T-helper 2 cell treated with Interferon-gamma antibody and Interleukin-4, amounts not matched to agents 100 ng/mL and 5 ng/mL, for 36 hours (primary cell): ENCODE measurements around the gene ATP5PB. TPM values are rescaled to one million over a fixed set of nuclear protein-coding genes. Genes with fewer than 3 reads are reported as not detected.

Experiments used
- intact Hi-C: fragments of 100-400 bp; cut with micrococcal nuclease; formaldehyde crosslinking; loops from one replicate; pipeline ENCODE4 v1.15.1; 2023
- total RNA-seq: library from RNA; stranded (reverse); gene quantifications from 2 replicates; pipeline ENCODE4 v1.2.3, GENCODE V29; 2022

The ATP5PB gene
- total RNA-seq, 1 donor from 2014 or later = 307 TPM

DNA sequence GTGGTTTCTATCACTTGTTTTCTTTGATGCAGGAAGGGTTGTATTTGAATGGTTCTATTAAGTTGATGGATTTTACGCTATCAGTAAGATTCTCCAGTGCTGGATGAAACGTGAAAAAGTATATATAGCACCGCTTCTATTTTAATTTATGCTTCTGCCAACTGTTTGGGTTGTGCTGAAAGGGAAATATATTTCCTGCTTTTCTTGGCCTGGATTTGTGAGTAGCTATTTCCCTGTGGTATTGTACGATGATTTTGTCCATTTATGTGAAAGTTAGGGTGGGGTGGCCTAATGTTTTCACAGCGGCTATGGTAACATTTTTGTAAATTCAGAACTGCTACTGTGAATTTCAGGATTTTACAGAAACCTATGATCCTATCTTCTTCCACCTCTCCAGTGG lies 24.8 kb downstream of the ATP5PB start:
- intact Hi-C loops = loop anchor here (10.0 kb wide), 2 partner anchors 249 to 599 kb away; partner anchors contain the start of genes CD53 and CHI3L2

DNA sequence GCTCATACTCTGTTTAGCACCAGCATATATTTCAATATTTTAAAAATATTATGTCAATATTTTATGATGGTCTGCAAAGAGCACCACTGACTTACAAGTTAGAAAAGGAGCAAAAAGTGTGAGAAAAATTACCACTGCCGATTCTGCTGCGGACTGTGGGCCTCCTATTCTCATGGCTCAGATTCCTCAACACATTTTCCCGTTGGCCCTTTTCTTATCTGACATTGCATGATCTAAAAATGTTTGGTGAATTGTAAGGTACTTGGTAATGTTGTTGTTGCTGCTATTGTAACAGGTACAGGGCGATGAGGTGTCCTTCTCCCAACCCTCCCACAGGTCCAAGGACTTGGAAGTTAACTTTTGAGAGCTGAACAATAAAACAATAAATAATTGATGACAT lies 25.3 kb downstream of the ATP5PB start:
- intact Hi-C loops = loop anchor here (10.0 kb wide), 2 partner anchors 250 to 600 kb away; partner anchors contain the start of genes CD53 and CHI3L2

DNA sequence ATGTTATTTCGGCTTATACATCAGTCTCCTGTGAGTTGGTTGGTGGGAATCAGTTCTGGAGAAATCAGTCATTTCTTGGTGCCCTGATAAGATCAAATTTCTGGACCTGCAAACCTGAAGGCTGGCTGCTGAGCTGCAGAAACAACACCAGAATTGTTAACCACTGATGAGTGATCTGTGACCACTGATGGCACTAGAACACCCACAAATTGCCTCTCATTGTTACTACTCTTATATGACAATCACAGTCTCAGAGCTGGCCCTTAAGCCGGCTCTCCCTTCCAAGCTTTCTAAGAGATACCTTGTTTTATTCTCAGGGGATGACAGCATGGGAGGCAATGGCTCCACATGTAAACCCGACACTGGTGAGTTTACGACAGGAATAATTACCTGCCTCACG lies 26.4 kb downstream of the ATP5PB start:
- intact Hi-C loops = loop anchor here (1.0 to 10.0 kb wide), 3 partner anchors 251 to 601 kb away; partner anchors contain the start of genes CD53, CHI3L2 and DDX20

DNA sequence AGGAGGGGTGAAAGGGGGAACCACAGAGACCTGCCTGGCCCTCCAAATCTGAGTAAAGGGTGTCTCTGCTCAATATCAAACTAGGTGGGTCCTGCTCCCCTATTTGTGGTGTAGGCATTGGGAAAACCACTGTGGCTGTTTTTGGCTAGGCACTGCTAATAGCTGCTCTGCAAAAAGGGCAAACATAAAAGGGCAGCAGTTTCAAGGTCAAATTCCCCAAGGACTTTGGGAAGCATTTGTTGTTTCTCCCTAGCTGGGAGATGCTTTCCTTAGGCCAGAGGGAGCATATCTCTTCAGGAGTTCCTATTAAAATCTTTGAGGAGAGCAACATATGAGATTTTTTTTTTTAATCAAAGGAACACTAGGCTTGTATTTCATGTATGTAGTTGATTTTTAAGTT lies 26.9 kb downstream of the ATP5PB start:
- intact Hi-C loops = loop anchor here (1.0 to 10.0 kb wide), 3 partner anchors 251 to 601 kb away; partner anchors contain the start of genes CD53, CHI3L2 and DDX20

DNA sequence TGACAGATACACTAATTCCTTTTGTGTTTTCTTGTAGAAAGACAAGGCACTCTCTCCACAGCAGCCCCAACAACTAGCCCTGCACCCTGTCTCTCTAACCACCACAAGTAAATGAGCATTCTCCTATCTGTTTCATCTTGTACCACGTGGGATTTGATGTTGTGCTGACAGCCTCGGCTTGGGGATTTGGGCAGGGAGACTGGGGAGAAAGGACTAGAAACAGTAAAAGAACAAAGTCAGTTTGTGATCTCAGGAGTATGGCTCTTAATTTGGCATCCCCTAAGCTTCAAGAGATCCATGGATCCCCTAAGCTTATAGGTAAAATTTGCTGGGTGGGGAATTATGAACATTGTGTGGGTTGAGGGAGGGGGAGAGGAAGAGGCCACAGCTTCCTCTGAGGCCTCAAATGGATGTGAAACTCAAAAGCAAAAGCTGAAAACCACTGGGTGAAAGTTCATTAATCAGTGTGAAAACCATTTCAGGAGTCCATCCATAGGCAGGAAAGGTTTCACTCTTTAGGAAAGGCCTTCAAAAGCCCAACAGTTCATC lies 27.6 kb downstream of the ATP5PB start:
- intact Hi-C loops = loop anchor here (1.0 to 10.0 kb wide), 5 partner anchors 28 to 602 kb away; partner anchors contain the start of genes ATP5PB, CD53, CHI3L2 and DDX20

DNA sequence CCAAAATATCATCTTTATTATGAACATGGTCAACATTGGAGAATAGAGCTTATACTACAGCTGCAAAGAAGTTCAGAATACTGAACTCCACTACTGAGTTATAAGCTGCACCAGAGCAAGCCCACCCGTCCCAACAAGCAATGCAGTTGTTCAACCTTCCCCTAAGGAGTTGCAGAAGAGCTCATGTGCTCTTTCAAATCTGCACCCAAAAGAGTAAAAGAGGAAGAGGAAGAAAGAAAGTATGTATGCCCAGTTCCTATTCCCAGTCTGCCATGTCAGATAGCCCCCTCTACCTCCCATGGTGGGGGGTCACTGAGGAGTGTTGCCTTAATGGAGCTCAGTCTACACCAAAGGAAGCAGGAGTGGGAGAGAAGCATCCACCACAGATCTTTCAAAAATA lies 31.4 kb downstream of the ATP5PB start:
- intact Hi-C loops = loop anchor here (1.0 kb wide), 1 partner anchor 176 kb away; no protein-coding TSS in a partner anchor

DNA sequence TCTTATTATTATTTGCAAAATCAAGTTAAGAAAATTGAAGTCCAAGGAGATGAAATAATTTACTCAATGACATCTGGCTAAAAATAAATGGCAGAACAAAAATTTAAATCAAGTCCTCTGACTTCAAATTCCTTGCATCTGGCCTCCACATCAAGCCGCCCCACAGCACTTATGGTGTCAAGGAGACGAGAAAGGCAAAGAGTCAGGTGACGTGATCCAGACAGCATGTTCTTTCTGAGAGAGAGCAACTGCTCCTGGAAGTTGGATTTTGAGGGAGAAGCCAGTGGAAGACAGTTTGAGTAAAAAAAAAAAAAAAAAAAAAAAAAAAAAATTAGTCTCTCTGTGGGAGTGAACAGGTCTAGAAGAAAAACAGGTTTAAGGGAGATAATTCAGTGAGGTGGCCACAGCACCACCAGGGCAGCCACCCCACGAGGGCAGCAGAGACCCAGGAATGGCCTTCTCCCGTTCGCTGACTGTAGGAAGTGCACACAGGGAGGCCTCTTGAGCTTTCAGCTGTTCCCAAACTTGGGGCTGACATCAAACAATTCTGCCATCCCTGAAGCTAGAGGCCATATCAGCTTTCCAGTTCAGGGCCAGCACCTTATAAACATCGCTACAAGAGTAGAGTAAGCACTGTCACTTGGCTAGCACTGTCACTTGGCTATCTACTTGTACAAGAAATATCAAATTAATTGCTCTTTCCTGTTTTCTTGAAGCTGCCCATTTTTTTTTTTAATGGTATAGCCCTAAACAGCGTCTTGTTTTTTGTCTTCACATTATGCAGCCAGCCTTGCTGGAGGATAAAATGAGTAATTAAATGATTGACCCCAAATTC lies 32.3 kb downstream of the ATP5PB start:
- intact Hi-C loops = loop anchor here (1.0 kb wide), 1 partner anchor 175 kb away; no protein-coding TSS in a partner anchor

DNA sequence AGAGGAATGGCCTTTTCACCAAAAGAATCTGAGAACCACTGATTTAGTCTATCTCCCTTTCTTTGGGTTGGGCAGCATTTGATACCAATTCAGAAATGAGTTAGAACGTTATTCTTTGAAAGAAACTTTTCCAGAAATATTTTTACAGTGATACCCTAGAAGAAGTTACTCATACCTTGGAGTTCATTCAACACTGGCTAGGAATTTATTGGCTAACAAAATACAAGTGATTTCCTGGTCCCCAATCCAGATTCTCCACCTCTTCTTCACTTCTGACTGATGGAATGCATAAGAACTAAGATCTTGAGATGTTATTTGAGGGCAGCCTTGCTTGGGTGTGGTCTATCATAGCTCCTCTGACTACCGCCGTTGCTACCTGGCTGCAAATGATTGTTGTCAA lies 33.9 kb downstream of the ATP5PB start:
- intact Hi-C loops = no loop called here

DNA sequence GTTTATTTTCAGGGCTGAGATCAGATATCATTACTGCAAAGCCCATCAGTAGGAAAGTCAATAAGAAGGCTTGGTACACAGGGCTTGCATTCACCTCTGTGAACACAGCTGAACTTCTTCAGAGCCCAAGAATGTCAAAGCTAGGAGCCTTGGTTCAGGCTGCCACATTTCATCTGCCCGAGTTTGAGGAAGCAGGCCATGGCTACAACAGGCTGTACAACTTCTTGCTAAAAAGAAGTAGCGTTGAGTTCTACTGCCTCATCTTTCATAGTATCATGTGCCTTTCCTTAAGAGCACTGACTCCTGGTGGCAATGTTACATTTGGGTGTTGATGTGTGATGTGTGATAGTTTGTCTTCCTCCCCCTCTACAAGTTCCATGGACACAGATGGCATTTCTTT lies 34.6 kb downstream of the ATP5PB start:
- intact Hi-C loops = no loop called here

DNA sequence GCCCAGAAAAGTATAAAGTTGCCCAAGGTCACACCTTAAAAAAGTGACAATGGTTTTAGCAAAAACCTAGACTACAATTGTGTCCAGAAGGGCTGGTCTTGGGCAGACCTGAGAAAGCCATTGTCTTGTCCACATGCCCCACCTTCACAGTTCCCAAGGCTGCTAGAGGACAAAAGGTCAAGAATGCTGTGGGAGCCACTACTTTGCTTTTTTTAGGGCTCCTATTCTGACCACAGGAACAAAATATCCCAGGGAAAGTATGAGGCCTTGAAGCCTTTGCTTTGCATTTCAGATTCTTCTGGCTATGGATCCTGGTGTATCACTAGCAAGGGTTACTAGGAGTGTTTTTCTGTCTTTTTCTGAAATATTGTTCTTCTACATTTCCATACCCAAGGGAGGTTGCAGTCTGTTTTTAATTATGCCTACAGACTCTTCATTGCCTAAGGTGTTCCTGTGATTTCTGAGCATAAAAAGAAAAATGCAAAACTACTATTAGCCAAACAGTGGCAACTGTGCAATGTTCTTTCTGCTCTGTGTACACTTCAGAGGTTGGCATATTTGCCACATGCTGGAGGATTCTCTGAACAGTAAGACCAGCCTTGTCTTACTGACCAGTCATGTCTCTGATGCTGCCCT lies 35.2 kb downstream of the ATP5PB start:
- intact Hi-C loops = no loop called here

DNA sequence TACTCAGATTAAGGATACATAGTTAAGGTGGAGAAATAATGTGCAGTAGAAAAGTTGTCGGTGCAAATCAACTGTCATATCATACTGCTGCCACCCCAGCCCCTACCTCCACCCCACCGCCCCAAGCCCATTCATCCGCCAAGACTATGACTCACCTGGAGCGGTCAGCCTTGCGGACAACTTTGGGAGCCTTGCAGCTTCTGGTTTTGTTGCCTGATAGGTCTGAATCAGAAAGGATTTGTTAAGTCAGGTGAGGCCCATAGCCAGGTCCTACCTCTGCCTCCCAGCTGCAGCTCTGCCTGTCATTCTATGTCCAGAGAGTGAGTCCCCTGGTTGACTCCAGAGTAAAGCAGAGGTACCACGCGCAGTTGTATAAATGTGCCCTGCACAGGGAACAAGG lies 37.2 kb downstream of the ATP5PB start:
- intact Hi-C loops = no loop called here

DNA sequence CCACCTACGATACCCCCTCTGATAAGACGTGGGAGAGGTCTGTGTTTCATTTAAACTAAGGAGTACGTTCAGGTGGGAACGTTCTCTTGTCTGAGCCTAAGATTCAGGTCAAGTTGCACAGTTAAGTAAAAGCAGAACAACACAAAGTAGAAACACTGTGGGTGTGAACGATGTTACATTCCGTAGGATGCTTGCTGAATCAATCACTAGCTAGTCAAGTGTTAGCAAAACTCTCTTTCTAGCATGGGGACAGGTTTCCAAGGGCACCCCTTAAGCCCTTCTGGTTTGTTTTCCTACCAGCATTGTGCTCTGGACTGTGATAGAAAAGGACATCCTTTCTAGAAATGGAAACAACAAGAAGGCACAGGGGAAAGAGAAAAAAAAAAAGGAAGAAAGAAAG lies 37.9 kb downstream of the ATP5PB start:
- intact Hi-C loops = no loop called here

DNA sequence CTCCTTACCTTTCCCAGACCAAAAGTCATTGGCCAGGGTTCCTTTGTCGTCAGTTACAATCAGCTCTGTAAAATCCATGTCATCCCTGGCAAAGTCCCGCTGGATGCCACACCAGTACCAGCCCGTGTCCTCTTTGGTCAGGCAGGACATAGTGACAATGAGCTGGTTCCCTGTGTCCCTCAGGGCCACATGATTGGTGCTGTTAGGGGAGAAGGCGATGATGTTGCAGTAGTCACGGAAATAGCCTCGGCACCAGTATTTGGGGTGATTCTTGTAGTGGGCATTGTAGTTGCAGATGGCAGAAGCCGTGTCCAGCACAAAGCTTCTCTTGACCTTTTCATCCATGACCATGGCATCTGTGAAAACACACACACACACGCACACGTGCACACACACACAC lies 39.4 kb downstream of the ATP5PB start:
- intact Hi-C loops = no loop called here

DNA sequence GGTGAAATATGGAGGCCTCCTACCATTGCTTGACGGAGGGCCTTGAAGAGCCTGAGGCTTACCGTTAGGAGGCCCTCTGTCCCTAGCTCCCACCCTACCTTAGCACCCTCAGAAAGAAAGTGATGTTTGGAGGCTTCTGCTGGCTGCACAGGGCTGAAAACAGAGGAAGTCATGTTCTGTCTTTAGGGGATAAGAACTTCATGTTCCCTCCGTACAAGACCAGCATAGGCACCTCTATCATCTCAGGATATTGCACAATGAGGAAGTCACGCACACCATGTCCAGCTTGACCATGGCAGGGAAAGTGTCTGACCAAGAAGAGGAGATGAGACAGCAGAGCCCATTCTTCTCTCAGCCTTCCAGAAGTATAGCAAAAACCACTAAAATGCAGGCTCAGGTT lies 40.3 kb downstream of the ATP5PB start:
- intact Hi-C loops = no loop called here

DNA sequence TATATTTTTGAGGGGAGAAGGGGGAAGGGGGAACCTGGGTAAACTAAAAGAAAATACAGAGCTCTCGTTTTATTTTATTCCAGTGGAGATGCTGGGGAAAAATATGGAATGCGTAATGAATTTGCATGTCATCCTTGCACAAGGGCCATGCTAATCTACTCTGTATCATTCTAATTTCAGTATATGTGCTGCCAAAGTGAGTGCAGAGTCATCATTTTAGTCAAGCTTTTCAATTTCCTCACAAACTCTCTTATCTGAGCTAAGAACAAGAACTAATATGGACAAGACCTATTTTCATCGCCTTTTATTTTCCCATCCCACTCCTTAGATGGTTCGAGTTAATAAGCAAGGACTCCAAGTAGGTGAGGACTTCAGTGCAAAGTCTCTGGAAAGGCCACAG lies 41.0 kb downstream of the ATP5PB start:
- intact Hi-C loops = no loop called here

DNA sequence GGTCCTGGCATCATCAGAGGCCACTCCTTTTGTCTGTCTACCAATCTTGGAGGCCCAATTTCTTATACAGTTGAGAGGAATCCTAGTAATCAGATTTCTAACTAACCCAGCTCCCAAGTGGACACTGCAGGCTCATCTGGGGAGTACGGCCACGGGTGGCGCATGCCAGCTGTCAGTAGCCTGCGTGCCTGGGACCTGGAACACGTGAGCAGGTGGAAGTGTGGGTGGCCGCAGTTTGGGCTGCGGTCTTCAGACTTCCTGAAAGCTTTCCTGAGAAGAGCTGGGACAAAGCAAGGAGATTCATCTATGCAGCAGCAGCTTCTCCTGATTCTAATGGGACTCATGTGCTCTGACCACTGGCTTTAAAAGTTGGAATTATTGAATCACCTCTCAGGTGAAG lies 41.8 kb downstream of the ATP5PB start:
- intact Hi-C loops = no loop called here

DNA sequence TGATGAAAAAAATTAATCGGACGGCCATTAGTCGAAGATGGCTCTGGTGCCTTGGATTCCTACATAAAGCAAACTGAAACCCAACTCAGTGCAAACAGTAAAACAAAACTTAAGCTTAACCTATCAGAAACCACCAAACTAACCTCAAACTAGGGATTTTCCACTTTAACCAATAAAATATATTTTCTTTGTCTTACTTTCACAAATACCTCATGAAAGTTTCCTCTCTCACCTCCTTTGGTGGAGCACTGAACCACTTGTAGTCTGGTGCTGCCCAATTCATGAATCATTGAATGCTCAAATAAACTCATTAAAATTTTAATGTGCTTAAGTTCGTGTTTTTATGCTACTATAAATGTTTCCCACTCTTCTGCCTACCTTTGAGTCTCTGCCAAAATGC lies 47.1 kb downstream of the ATP5PB start:
- intact Hi-C loops = no loop called here

DNA sequence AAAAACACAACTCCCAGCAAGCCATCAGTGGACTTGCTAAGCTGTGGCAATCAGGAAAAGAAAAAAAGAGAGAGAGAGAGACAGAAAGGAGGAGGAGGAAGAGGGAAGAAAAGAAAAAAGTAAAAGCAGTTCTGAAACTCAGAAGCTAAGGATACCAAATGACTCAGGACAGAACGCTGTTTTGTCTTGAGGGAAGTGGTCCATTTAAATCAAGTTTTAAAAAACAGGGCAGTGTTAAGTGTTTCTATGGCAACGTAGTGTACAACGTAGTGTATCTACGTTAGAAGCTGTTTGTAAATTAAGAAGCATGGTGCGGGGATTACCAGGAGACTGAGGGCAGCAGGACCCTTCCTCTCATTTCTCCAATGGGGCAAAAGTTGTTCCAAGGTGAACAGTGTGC lies 48.3 kb downstream of the ATP5PB start:
- intact Hi-C loops = no loop called here

DNA sequence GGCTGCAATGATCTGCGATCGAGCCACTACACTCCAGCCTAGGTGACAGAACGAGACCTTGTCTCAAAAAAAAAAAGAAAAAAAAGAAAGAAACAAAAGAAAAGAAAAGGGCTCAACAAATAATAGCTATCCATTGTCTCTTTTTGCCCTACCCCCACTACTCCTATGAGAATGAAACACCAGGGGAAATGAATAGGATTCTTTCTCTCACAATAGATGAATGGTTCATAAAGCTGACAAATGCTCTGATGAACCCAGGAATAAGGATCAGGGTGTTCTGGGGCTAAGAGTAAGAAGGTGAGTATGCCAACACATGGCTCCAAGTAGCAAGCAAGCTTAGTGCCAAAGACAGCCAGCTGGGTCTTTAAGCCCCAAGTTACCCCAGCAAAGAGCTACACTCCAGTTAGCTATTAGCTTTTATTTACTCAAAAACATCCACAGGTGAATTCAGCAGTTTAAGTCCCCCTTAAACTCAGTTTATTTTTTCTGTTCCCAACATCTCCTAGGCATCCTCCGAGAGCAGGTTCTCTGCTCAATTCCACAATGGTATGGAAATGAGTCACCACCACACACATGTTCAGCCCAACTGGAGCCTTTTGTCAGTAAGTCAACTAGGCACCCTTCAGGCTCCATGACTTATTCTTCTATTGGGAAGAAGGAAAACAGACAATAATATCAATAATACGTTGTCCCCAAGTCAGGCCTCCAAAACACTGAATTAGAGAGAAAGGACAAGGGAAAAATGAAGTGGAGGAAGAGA lies 49.9 kb downstream of the ATP5PB start:
- intact Hi-C loops = no loop called here

DNA sequence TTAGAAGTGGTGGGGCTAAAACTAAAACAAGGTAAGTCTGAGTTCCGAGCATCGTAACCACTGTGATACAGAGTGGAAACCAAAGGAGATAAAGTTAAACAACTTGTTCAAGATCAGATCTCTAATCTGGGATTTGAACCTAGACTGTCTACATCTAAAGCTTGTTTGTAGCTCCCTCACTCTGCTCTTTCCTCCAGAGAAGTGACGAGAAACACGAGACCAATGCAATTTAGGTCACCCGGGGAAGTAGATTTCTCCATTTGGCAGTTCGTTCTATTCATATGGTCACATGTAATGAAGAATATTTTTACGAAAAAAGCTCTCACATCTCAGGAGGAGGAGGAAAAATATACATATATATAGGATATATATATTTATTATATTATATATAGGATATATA lies 52.4 kb downstream of the ATP5PB start:
- intact Hi-C loops = no loop called here

DNA sequence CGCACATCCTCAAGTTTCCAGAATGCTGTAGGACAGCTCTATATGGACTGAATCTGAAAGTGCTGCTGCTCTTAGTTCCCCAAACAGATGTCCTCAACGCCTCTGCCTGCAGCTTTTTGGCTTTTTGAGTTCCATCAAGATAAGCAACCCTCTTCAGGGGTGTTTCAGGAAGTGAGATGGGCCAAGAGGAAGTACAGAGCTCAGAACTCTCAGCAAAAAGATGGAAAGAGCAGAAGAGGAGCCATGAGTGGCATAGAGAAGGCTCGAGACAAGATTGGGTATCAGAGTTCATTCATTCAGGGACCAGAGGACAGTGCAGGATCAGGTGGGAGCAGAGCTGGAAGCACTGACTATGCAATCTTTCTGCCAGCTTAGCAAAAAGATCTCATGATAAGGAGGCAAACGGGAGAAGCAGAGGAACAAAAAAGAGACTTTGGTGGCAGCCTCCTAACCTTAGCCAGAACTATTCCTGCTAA lies 54.4 kb downstream of the ATP5PB start, which contains the start of the genes ADORA3 and TMIGD3:
Gene ADORA3, minus strand, starts transcription at position 49 of the 476 bp plus-strand sequence. CDS start 279 bp downstream, outside the sequence.
Gene TMIGD3, minus strand, starts transcription at position 49 of the 476 bp plus-strand sequence. CDS start 279 bp downstream, outside the sequence.
- intact Hi-C loops = no loop called here
